Gastroesophageal sphincter (tissue), 3 donors: ENCODE results near the gene TTC13.

Source experiments
- CTCF ChIP-seq, 4 experiments: fragments of 200-600 bp in 2 of 4; fragments of 450-650 bp in 2 of 4; sonication (generic) in 1 of 4; IDR thresholded peaks; one replicate each; pipeline ENCODE4 v1.5.1; 2017 to 2019; ENCODE audit warnings: antibody characterized with exemption in 4 of 4, mild to moderate bottlenecking in 2 of 4, moderate library complexity in 2 of 4
- POLR2A ChIP-seq, 2 donors: fragments of 450-650 bp; IDR thresholded peaks; one replicate each; pipeline ENCODE4 v1.6.1; 2017; ENCODE audit warnings: antibody characterized with exemption in 2 of 2, mild to moderate bottlenecking in 2 of 2, moderate library complexity in 1 of 2
- POLR2AphosphoS5 ChIP-seq: sonication (generic); formaldehyde crosslinking; IDR thresholded peaks from one replicate; pipeline ENCODE4 v1.6.1; 2017; ENCODE audit warnings: antibody characterized with exemption

GRCh38 chr1:230972855-230973271 lies 5.8 kb downstream of the TTC13 start:
- TF ChIP-seq POLR2A (IDR thresholded peaks at IDR 0.05) (no peak), CTCF (IDR thresholded peaks at IDR 0.05) (no peak), POLR2AphosphoS5 (no peak)
